ENCODE data around the gene SIL1. TPM values are rescaled to one million over a fixed set of nuclear protein-coding genes. Genes with fewer than 3 reads are reported as not detected.

The SIL1 gene
- total RNA-seq, 1 donor from 2014 or later: 41.6 TPM

DNA sequence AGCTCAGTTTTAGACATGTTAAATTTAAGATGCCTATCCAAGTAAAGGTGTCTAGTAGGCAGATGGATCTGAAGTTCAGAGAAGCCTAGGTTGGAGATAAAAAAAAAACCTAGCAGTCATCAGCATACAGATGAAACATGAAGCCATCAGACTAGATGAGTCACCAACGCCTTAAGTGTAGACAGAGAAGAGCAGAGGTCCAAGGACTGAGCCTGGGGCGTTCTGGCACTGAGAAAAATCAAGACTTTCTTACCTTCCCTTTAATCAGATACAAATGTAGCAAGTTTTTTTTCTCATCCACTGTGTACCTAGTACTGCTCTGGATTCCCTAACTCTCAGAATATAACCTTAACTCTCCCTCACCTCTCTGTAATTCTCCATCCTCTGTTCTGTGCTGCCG, 97.3 kb downstream of the SIL1 start:
- Mint-ChIP-seq H3K9me3 (ENCODE audit: unreplicated experiment) (no peaks in the 10 kb centered on the region), H3K36me3 (ENCODE audit: low read depth, unreplicated experiment) (peaks cover 2% of the 10 kb centered on the region), H3K4me3 (ENCODE audit: unreplicated experiment) (no peak overlapping the region), H3K27me3 (ENCODE audit: low read depth, unreplicated experiment) (no peaks in the 10 kb centered on the region), H3K27ac (ENCODE audit: unreplicated experiment) (no peak overlapping the region), H3K4me1 (ENCODE audit: low read depth, unreplicated experiment) (peaks cover 20% of the 10 kb centered on the region)
- H4K20me1 ChIP-seq (ENCODE audit: insufficient read depth, low read length): peaks cover 5% of the 10 kb centered on the region
- no peaks in the 10 kb centered on the region for H3K36me3 ChIP-seq (ENCODE audit: insufficient read depth, low read length)
- no peaks in the 10 kb centered on the region for H3K27me3 ChIP-seq (ENCODE audit: insufficient read depth, low read length)
- peak; percentile 66 for DNase-seq (ENCODE audit: low read depth)
- no peak for FAIRE-seq
- TF ChIP-seq EZH2 (IDR thresholded peaks at IDR 0.05; ENCODE audit: insufficient read depth, low read length): no peak
- TF ChIP-seq, protein P1, sequence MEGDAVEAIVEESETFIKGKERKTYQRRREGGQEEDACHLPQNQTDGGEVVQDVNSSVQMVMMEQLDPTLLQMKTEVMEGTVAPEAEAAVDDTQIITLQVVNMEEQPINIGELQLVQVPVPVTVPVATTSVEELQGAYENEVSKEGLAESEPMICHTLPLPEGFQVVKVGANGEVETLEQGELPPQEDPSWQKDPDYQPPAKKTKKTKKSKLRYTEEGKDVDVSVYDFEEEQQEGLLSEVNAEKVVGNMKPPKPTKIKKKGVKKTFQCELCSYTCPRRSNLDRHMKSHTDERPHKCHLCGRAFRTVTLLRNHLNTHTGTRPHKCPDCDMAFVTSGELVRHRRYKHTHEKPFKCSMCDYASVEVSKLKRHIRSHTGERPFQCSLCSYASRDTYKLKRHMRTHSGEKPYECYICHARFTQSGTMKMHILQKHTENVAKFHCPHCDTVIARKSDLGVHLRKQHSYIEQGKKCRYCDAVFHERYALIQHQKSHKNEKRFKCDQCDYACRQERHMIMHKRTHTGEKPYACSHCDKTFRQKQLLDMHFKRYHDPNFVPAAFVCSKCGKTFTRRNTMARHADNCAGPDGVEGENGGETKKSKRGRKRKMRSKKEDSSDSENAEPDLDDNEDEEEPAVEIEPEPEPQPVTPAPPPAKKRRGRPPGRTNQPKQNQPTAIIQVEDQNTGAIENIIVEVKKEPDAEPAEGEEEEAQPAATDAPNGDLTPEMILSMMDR (IDR thresholded peaks at IDR 0.05; ENCODE audit: insufficient read depth, low read depth, low read length): no peak
- H3K27ac ChIP-seq (ENCODE audit: low read depth, low read length): no peak overlapping the region
- peaks cover 14% of the 10 kb centered on the region for H3K4me1 ChIP-seq (ENCODE audit: insufficient read depth, low read length)
- H3K79me2 ChIP-seq (ENCODE audit: insufficient read depth, low read length): no peaks in the 10 kb centered on the region
- no peak overlapping the region for H3K4me3 ChIP-seq (ENCODE audit: insufficient read depth, low read depth, low read length)
- H3K9ac ChIP-seq (ENCODE audit: low read length): no peak overlapping the region
- no peak overlapping the region for H3K4me2 ChIP-seq (ENCODE audit: low read length)
- H2AFZ ChIP-seq (ENCODE audit: low read depth, low read length): no peak overlapping the region
- no peaks in the 10 kb centered on the region for H3K9me3 ChIP-seq (ENCODE audit: insufficient read depth, low read depth, low read length)

DNA sequence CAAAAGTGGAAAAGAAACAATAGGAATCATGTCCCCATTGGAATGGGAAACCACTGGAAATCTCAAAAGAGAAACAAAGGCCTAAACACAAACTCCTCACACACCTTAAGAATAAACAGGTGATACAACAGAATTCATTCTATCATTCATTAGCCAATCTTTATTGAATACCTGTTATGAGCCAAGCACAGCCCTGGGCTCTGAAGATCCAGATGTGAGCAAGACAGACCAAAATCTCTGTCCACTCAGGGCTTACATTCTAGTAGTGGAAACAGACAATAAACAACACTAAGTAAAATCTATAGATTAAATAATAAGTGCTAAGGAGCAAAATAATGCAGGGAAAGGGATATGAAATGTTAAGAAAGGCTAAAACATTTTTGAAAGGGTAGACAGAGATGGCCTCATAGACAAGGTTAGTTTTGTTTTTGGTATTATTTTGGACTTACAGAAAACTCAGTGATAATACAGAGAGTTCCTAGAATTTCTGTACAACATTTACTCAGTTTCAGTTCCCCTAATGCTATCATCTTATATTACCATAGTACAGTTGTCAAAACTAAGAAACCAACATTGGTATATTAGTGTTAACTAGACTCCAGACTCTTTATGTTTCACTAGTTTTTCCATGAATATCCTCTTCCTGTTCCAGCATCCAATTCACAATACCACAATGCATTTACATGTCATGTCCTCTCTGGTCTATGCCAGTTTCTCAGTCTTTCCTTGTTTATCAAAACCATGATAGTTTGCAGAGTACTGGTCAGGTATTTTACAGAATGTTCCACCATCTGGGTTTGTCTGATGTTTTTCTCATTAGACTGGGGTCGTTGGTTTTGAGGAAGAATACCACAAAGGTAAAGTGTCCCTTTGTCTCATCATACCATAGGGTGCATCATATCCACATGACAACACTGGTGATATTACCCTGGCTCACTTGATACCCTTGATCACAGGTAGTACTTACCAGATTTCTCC, 103.7 kb downstream of the SIL1 start:
- H3K27ac ChIP-seq (ENCODE audit: low read depth, low read length): no peak overlapping the region
- H3K4me2 ChIP-seq (ENCODE audit: low read length): no peak overlapping the region
- DNase-seq (ENCODE audit: low read depth): no peak
- no peak overlapping the region for H3K9ac ChIP-seq (ENCODE audit: low read length)
- Mint-ChIP-seq H3K4me3 (ENCODE audit: unreplicated experiment) (no peak overlapping the region), H3K27me3 (ENCODE audit: low read depth, unreplicated experiment) (peaks cover 2% of the 10 kb centered on the region), H3K4me1 (ENCODE audit: low read depth, unreplicated experiment) (no peaks in the 10 kb centered on the region), H3K9me3 (ENCODE audit: unreplicated experiment) (peaks cover 2% of the 10 kb centered on the region), H3K27ac (ENCODE audit: unreplicated experiment) (no peak overlapping the region), H3K36me3 (ENCODE audit: low read depth, unreplicated experiment) (peaks cover 2% of the 10 kb centered on the region)
- no peaks in the 10 kb centered on the region for H3K9me3 ChIP-seq (ENCODE audit: insufficient read depth, low read depth, low read length)
- no peak overlapping the region for H3K4me3 ChIP-seq (ENCODE audit: insufficient read depth, low read depth, low read length)
- H3K79me2 ChIP-seq (ENCODE audit: insufficient read depth, low read length): no peaks in the 10 kb centered on the region
- H3K4me1 ChIP-seq (ENCODE audit: insufficient read depth, low read length): no peaks in the 10 kb centered on the region
- no peak for FAIRE-seq
- H3K27me3 ChIP-seq (ENCODE audit: insufficient read depth, low read length): no peaks in the 10 kb centered on the region
- H4K20me1 ChIP-seq (ENCODE audit: insufficient read depth, low read length): no peaks in the 10 kb centered on the region
- no peak overlapping the region for H2AFZ ChIP-seq (ENCODE audit: low read depth, low read length)
- TF ChIP-seq EZH2 (IDR thresholded peaks at IDR 0.05; ENCODE audit: insufficient read depth, low read length): no peak
- TF ChIP-seq, protein P1 (IDR thresholded peaks at IDR 0.05; ENCODE audit: insufficient read depth, low read depth, low read length): no peak
- no peaks in the 10 kb centered on the region for H3K36me3 ChIP-seq (ENCODE audit: insufficient read depth, low read length)
